GM18909 (cell line): ENCODE results near the gene GALNTL6.
A peak's percentile ranks its signal among the peaks of the same experiment; 100 is the strongest.

Experiments used
- ATAC-seq: cut with Tn5 transposase; IDR thresholded peaks from one replicate; pipeline ENCODE4 v1.9.1; 2021; ENCODE audit warnings: mild to moderate bottlenecking; ENCODE audit not compliant: unreplicated experiment, poor library complexity

Gene GALNTL6

DNA sequence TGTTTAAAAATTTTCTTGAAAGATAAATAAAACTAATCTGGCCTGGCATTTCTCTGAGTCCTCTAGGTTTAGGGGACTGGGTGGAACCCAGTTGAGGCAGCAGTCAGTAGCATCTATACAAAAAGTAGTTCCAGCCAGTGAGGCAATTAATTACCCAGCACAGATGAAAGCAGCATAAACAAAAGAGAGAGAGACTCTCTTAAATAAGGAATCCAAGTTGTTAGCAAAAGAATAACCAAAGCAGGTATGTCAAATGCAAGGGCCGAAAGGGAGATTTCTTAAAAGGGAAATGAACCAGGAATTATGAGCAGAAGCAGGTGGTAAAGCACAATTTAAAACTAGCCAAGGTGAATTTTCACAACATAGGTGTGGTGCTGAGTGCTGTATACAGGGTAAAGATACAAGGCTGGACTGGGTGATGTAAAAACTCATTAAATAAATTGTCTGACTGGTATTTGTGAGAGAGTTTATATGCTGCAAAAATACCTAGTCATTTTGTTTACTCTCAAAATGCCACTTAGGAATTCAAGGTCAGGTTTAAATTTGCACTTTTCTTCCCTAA lies 1260.8 kb downstream of the GALNTL6 start:
- no peak for ATAC-seq

DNA sequence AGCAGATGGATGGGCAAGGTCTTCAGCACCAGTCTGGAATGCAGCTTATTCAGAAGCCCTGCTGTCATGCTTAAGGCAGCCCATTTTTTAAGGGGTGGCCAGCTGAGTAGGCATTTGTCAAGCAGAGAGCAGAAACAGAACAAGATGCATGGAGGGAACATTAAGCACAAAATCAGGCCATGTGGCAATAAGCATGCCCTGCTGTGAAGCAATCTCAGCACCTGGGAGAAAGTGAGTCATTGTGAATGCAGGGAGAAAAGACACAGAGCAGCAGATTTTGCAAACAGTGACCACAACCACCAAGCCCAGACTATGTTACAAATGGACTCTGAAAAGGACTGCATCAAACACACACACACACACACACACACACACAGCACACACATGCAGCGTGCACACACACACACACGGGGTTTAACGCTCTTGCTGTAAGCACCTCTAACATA lies 1261.3 kb downstream of the GALNTL6 start:
- ATAC-seq: no peak

DNA sequence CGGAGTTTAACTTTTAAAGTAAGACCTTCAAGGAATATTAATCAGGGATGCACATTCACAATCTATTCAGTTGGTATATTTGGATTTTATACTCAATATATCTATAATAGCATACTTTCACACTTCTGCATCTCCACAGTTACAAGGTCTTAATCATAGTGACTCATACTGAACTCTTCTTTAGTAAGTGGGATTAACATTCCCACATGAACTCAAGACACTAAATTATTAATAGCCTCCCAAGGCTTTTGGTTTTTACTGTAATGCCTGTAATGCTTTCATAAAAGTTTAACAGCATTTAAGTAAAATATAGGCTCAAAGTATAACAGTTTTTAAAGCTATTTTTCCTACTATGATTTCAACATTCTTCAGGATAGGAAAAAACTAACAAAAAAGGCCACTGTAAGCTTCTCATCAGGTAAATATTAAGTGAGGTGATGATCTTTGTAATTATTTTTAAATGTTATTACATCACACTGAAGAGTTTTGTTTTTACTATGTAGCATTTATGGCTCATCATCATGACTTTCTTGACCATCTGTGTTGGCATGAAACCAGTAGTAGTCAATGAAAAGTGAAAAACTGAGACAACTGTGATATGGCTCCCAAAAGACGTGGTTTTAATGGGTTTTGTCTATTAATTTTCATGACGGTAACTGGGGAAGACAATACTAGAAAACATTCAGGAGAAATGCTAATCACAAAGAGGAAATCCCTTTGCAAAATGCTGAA lies 1263.9 kb downstream of the GALNTL6 start:
- ATAC-seq: peak; percentile 51

DNA sequence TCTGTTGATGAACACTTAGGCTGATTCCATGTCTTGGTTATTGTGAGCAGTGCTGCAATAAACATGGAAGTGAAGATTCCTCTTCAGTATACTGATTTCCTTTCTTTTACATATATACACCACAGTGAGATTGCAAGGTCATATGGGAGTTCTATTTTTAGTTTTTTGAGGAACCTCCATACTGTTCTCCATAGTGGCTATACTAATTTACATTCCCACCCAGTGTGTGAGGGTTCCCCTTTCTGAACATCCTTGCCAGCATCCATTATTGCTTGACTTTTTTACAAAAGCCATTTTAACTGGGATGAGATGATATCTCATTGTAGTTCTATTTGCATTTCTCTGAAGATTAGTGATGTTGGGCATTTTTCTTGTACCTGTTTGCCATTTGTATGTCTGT lies 1274.9 kb downstream of the GALNTL6 start:
- ATAC-seq: no peak
